Kidney (tissue), 14 donors: ENCODE data around the gene KCNK7. TPM values are rescaled to one million over a fixed set of nuclear protein-coding genes. Genes with fewer than 3 reads are reported as not detected.

Experiments used
- DNase-seq, 5 donors: peaks; one replicate each; pipeline ENCODE4 v3.0.0-alpha.2; 2013 to 2020
- FAIRE-seq: peaks from 2 replicates; lab custom pipeline; 2012; peaks lifted over from hg19 to GRCh38; lab: Jason Lieb, UNC
- H3K27ac ChIP-seq, 2 donors: one replicate each; pipeline ENCODE4 v1.7.0; 2013; ENCODE audit warnings: low read depth in 2 of 2, low read length in 2 of 2, inconsistent platforms in 1 of 2
- H3K27me3 ChIP-seq: one replicate; pipeline ENCODE4 v1.7.1; 2013; ENCODE audit warnings: low read length, inconsistent platforms; ENCODE audit not compliant: control insufficient read depth, insufficient read depth
- H3K36me3 ChIP-seq, 3 donors: one replicate each; pipeline versions ENCODE4 v1.7.0 to v1.7.1; 2013; ENCODE audit warnings: low read length in 3 of 3, control low read depth in 1 of 3, inconsistent platforms in 1 of 3; ENCODE audit not compliant: insufficient read depth in 3 of 3, control insufficient read depth in 2 of 3
- H3K4me1 ChIP-seq, 3 donors: one replicate each; pipeline versions ENCODE4 v1.7.0 to v1.7.1; 2013; ENCODE audit warnings: low read length in 3 of 3, inconsistent platforms in 1 of 3, low read depth in 1 of 3; ENCODE audit not compliant: control insufficient read depth in 2 of 3, insufficient read depth in 2 of 3
- H3K4me3 ChIP-seq, 3 donors: one replicate each; pipeline versions ENCODE4 v1.7.0 to v1.8.1; 2013; ENCODE audit warnings: low read length in 3 of 3, control low read depth in 1 of 3, inconsistent platforms in 1 of 3
- H3K9ac ChIP-seq, 3 donors: one replicate each; pipeline versions ENCODE4 v1.7.0 to v1.7.1; 2013; ENCODE audit warnings: low read length in 3 of 3, control low read depth in 1 of 3, inconsistent platforms in 1 of 3
- H3K9me3 ChIP-seq, 3 donors: one replicate each; pipeline versions ENCODE4 v1.7.0 to v1.7.1; 2013; ENCODE audit warnings: low read length in 3 of 3, control low read depth in 1 of 3, inconsistent platforms in 1 of 3; ENCODE audit not compliant: control insufficient read depth in 2 of 3, insufficient read depth in 1 of 3
- intact Hi-C: fragments of 100-400 bp; cut with DNase I; formaldehyde crosslinking; loops from one replicate; pipeline ENCODE4 v1.11.1; 2022
- polyA plus RNA-seq: library from polyadenylated mRNA; stranded (reverse); fragments of 350-450 nt; fragmentation: Illumina TruSeq; extraction: RNeasy Lipid Tissue Mini Kit (QIAGEN cat#74804); gene quantifications from one replicate; pipeline ENCODE4 v1.2.3, GENCODE V29; 2014; ENCODE audit warnings: low read depth, low replicate concordance; ENCODE audit not compliant: insufficient read depth
- total RNA-seq: library from RNA; stranded (reverse); fragmentation: NEBNext Ultra II Directional; extraction: Animal tissue kit (Norgen Biotek cat#: 25700); gene quantifications from one replicate; pipeline ENCODE4 v1.2.1, GENCODE V29; 2021
- TF ChIP-seq, protein P1 (sequence below): IDR thresholded peaks from 3 replicates; pipeline ENCODE4 v1.5.1; 2012; ENCODE audit warnings: mild to moderate bottlenecking, moderate library complexity, borderline replicate concordance; ENCODE audit not compliant: insufficient read depth; ENCODE audit errors: extremely low read depth
- donor health status: control.
- donor health status: control.
- donor health status: control.
- donor health status: control.
- donor health status: control.
- donor health status: DM: yes; HTN: yes; CAD: no.
- donor health status: Normal renal cell carcinoma (clear cell type).

KCNK7 gene
- total and polyA plus RNA-seq, 2 donors from 2014 or later: 0.25 TPM; not detected in 1

DNA sequence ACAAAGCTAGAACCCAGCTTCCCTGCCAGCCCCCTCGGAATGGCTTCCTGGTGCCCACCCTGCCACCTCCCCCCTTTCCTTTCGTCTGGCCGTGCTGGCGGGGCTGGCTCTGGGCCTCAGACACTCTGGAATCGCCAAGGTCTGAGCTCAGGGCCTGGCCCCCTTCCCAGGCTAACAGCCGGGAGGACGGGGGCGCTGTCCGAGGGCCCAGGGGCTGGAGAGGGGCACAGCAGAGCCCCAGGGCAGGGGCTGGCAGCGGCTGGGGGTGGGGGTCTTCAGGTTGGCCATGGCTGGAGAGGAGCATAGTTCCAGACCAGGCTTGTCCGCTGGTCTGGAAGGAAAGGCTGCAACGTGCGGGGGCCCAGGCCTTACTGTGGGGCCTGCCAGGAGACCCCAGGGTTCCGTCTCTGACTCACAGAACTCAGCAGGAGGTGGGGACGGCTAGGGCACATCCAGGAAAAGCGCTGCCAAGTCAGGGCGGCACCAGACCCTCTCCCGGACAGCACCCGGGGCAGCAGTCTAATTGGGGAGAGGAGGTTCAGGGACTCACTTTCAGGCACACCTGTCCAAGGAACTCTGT is 36.6 kb downstream of the KCNK7 start:
- peaks cover 0 to 42% (median 14%) of the 10 kb centered on the region in 3 donors for H3K4me1 ChIP-seq
- TF ChIP-seq, protein P1, sequence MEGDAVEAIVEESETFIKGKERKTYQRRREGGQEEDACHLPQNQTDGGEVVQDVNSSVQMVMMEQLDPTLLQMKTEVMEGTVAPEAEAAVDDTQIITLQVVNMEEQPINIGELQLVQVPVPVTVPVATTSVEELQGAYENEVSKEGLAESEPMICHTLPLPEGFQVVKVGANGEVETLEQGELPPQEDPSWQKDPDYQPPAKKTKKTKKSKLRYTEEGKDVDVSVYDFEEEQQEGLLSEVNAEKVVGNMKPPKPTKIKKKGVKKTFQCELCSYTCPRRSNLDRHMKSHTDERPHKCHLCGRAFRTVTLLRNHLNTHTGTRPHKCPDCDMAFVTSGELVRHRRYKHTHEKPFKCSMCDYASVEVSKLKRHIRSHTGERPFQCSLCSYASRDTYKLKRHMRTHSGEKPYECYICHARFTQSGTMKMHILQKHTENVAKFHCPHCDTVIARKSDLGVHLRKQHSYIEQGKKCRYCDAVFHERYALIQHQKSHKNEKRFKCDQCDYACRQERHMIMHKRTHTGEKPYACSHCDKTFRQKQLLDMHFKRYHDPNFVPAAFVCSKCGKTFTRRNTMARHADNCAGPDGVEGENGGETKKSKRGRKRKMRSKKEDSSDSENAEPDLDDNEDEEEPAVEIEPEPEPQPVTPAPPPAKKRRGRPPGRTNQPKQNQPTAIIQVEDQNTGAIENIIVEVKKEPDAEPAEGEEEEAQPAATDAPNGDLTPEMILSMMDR: no peak
- H3K4me3 ChIP-seq: peak overlapping the region in 2 of 3 donors; percentile 6 to 25
- intact Hi-C loops: no loop called here
- H3K27ac ChIP-seq: peak overlapping the region; percentile 90 to 93
- no peaks in the 10 kb centered on the region for H3K9me3 ChIP-seq
- DNase-seq: peak in 2 of 5 donors; percentile 75 to 87
- peak overlapping the region in 2 of 3 donors; percentile 26 to 71 for H3K9ac ChIP-seq
- H3K36me3 ChIP-seq: no peaks in the 10 kb centered on the region
- FAIRE-seq: no peak
- no peaks in the 10 kb centered on the region for H3K27me3 ChIP-seq

DNA sequence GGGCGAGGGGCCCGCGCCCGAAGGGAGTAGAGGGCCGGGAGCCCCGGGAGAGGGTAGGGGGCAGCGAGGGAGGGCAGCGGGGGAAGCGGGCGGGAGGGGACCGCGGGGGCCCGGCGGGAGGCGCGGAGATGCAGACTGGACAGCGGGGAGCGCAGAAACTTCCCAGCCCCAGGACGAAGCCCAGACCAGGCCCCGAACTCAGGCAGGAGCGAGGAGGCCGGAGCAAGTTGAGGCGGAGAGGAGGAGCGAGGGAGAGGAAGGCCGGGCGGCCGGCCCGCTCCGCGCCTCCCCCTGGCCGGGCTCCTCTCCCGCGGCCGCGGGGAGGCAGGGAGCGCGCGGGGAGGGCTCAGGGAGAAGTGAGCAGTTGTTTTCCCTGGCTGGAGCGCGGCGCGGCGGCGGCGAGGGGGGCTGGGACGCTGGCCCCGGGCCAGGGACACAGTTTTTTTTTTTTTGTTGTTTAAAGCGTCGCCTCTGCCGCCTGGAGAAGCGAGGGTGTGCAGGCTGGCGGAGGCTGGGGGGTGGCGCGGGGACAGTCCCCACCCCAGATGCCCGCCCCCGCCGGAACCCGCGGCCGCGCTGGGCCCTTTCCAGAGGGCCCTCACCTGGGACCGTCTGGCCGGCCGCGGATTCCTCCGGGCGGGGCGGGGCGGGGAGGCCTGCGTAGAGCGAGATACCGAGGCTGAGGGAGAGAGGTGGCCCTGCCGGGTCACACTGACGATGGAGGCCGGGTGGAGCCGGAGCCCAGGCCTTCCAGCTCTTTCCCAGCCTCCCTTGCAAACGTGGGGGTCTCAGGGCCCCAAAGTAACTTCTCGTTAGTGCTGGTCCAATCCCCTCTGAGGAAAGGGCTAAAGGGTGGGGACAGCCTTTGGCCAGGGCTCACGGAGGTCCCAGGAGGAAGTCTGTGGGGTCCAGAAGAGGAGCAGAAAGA is 37.3 kb downstream of the KCNK7 start, which contains the start of gene LTBP3:
Gene LTBP3 (minus strand): TSS at position 358 of the 928 bp plus-strand sequence. CDS start 400 bp downstream, outside the sequence.
- peaks cover 0 to 42% (median 14%) of the 10 kb centered on the region in 3 donors for H3K4me1 ChIP-seq
- DNase-seq (peak; percentile 83 to 96 (median 87)), FAIRE-seq (no peak)
- H3K9ac ChIP-seq: peak within 1 kb of the TSS in 2 of 3 donors; percentile 26 to 83
- H3K36me3 ChIP-seq: no peaks in the 10 kb centered on the region
- intact Hi-C loops: no loop called here
- H3K4me3 ChIP-seq: peak within 1 kb of the TSS; percentile 35 to 50 (median 43)
- peak within 1 kb of the TSS; percentile 90 to 93 for H3K27ac ChIP-seq
- TF ChIP-seq, protein P1: no peak
- H3K9me3 ChIP-seq: no peaks in the 10 kb centered on the region
- H3K27me3 ChIP-seq: no peaks in the 10 kb centered on the region

DNA sequence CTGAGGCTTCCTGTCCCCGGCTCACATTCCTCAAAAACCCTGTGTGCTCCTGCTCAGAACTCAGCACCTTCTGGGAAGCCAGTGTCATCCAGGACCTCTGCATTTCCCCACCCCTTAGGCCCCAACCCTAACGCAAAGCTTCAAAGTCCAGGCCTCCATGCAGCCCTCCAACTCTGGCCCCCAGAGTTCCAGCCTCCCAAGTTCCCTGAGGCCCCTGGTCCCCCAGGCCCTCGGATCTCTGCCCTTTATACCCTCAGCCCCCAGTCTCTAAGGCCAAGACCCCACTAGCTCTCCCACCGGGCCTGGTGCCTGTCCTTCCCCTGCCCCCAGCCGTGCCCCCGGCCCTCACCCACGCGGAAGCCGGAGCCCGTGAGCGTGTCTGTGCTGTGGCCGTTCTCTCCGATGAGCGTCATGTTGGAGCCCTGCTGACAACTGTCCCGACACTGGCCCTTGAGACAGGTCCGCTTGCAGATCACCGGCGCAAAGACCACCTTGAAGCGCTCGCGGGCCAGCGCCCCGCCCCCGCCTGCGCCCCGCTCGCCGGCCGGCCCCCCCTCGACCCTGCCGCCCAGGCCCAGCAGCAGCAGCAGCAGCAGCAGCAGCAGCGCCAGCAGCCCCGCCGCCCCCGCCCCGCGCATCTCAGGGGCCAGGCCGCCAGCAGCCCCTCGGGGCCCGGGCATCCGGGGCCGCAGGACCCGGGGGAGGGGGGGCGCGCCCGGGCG is 38.2 kb downstream of the KCNK7 start:
- FAIRE-seq: no peak
- intact Hi-C loops: no loop called here

More for the DNA sequence above, 38.2 kb downstream of the KCNK7 start:
- TF ChIP-seq, protein P1: no peak
- no peaks in the 10 kb centered on the region for H3K36me3 ChIP-seq
- peak overlapping the region; percentile 35 to 50 (median 43) for H3K4me3 ChIP-seq
- no peaks in the 10 kb centered on the region for H3K9me3 ChIP-seq
- H3K4me1 ChIP-seq: peaks cover 0 to 46% (median 14%) of the 10 kb centered on the region in 3 donors
- H3K27ac ChIP-seq: peak overlapping the region; percentile 58 to 90
- no peaks in the 10 kb centered on the region for H3K27me3 ChIP-seq
- peak overlapping the region in 1 of 3 donors; percentile 83 for H3K9ac ChIP-seq
- peak in 2 of 5 donors; percentile 54 to 83 for DNase-seq
